SH-SY5Y (cell line): Measurements from ENCODE around the gene ANO7.

Experiments used
- GATA2 ChIP-seq: IDR thresholded peaks from 2 replicates; pipeline ENCODE4 v1.6.1; 2011; ENCODE audit warnings: mild to moderate bottlenecking, low read depth, low read length
- GATA3 ChIP-seq: IDR thresholded peaks from 2 replicates; pipeline ENCODE4 v1.6.1; 2011; ENCODE audit warnings: low read depth, mild to moderate bottlenecking, low read length, moderate library complexity

GRCh38 chr2:241156971-241157441 is 31.5 kb upstream of the ANO7 start:
- TF ChIP-seq GATA2 (no peak), GATA3 (no peak)
